HG03045 (cell line): ENCODE results near the gene NAV3.

Source experiments
- ATAC-seq: cut with Tn5 transposase; IDR thresholded peaks from one replicate; pipeline ENCODE4 v1.9.1; 2021; ENCODE audit warnings: mild to moderate bottlenecking, moderate library complexity; ENCODE audit not compliant: unreplicated experiment

NAV3 gene

GRCh38 chr12:78035901-78036606 is 205.4 kb downstream of the NAV3 start:
- no peak for ATAC-seq

DNA sequence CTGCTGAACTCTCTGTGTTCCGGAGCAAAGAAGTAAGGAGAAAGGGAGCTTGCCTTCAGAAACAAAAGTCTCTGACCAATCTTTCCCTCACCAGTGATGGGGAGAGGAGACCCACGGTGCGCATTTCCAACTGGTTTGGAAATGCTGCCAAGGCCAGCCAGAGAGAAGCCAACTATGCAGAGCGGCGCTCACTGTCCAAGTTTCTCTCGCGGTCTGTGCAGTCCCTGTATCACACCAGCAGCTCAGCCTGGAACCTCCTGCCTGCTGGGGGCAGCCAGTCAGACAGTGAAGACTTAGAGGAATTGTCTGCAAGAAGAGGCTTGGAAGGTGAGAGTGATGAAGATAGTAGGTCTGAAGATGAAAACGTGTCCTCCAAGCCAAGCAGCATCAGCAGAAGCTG is 206.2 kb downstream of the NAV3 start:
- ATAC-seq: no peak

DNA sequence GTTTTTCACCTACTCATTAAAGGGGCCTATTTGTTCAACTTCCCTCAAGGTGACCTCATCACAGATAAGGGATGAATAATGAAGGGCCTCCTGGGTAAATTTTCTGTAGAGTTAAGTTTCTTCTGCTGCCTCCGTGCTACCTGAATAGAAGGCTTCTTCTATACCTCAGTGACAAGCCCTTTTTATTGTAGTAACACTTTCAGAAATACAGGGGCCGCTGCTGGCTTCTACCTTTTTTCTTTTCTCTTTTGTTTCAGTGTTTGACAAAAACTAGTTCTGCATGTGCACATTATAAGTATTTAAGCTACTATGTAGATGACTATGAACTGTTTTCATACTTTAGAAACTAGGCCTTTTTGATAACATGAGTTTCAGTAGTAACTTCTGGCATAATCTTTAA is 207.0 kb downstream of the NAV3 start:
- no peak for ATAC-seq

DNA sequence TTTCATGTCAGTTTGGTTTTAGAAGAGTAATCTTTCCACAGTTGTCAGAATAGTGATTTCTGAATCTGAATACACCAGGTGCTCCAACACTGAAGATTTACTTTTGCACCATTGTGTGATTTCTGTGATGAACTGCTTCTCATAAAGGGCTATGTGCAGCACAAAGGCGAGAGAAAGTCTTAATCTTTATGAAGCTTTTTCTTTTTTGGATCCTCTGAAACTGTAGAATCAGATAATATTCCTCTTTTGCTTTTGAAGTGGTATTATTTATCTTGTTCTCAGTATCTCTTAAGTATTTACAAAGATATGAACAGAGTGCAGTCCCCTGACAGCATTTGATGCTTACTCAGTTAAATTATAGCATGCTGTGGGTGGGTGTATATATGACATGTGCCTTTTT is 207.8 kb downstream of the NAV3 start:
- ATAC-seq: no peak

GRCh38 chr12:78038986-78039385 is 208.3 kb downstream of the NAV3 start:
- no peak for ATAC-seq

DNA sequence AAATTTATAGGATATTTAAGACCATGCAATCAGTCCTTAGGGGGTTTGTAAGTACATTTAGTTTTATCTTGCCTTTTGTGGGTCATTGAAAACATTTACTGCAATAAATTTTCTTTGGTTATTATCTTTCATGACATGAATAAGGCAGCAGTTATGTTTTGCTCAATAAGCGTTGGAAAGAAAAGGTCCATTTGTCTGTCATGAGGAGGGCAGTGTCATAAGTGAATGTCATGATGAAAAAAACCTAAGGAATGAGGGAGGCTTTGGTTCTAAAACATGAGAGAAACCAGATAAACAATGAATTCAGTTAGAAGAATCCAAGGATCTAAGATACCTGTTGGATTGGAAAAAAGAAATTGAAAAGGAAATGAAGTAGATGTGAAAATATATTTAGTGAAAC is 209.4 kb downstream of the NAV3 start:
- no peak for ATAC-seq

DNA sequence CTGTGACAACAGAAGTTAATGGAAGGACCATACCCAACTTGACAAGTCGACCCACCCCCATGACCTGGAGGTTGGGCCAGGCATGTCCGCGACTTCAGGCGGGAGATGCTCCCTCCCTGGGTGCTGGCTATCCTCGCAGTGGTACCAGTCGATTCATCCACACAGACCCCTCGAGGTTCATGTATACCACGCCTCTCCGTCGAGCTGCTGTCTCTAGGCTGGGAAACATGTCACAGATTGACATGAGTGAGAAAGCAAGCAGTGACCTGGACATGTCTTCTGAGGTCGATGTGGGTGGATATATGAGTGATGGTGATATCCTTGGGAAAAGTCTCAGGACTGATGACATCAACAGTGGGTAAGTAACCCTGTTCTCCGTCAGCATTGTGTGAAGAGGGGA is 220.1 kb downstream of the NAV3 start:
- ATAC-seq: no peak

DNA sequence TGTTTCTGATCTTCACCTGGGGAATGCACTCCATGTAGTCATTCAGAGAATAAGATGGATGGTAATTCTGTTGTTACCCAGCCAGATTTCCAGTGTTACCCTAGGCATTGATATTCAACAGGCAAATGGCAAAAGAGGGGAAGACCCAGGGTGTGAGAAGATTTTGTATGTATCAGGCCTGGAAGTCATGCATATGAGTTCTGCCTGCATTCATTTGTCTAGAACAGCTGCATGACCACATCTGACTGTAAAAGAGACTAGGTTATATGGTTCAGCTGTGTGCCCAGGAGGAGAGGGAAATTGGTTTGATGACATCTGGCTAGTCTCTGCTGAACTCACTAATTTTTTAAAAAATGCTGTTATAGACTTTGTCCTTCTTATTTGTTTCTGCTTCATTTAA is 224.9 kb downstream of the NAV3 start:
- ATAC-seq: no peak

GRCh38 chr12:78057075-78057474 is 226.4 kb downstream of the NAV3 start:
- no peak for ATAC-seq

DNA sequence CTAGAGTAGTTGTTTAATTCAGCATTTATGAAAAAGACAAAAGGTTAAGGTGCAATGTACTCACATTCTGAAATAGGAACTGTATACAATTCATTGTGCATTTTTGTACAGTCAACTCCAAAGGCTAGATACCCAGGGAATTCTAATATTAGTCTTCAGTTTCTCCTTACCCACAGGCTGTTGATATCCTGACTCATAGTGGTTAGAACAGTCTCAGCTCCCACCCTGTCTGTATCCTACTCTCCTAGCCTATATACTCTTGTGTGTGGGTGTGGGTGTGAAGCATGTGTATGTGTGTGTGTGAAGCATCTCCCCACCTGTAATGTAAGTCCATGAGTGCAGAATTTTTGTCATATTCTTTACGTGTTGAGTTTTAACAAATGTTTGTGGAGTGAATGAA is 229.5 kb downstream of the NAV3 start:
- no peak for ATAC-seq

GRCh38 chr12:78062786-78063185 is 232.1 kb downstream of the NAV3 start:
- no peak for ATAC-seq

DNA sequence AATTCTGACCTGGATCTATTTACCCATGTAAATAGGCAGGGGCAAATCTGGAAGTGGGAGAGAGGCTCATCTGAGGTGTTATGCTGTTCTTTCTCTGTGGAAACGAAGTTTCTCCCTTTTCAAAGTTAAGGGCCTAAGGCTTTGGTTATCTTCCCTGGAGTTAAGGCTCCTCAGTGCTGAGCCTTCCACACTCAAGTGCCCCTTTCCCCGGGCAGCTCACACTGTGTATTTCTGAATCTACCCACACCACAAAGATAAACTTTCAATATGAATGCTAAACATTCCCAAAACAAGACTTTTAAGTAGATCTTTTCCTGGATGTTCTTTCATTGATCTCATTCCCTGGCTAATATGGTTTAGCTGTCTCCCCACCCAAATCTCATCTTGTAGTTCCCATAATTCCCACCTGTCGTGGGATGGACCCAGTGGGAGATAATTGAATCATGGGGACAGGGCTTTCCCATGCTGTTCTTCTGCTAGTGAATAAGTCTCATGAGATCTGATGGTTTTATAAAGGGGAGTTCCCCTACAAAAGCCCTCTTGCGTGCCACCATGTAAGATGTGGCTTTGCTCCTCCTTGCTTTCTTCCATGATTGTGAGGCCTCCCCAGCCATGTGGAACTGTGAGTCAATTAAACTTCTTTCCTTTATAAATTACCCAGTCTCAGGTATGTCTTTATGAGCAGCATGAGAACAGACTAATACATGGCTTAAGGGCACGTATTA is 251.1 kb downstream of the NAV3 start:
- ATAC-seq: no peak

GRCh38 chr12:78085542-78086182 is 255.0 kb downstream of the NAV3 start:
- ATAC-seq: no peak

- no peak for ATAC-seq
Measured at GRCh38 chr12:78086553-78087362, 256.1 kb downstream of the NAV3 start.

DNA sequence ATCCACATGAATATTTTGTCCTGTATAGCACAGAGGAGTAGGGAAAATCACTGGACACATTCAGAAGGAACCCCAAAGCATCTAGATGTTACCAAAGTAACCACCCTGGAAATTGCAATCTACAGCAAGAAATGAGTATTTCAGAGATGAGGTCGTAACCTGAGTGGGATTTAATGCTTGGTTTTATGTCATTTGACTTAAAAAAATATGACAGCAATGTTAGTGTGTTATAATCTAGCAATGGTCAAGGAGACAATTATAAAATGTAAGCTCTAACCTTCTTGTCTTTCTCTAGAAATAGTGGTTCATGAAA is 256.6 kb downstream of the NAV3 start:
- no peak for ATAC-seq

GRCh38 chr12:78088391-78088832 is 257.7 kb downstream of the NAV3 start:
- no peak for ATAC-seq

DNA sequence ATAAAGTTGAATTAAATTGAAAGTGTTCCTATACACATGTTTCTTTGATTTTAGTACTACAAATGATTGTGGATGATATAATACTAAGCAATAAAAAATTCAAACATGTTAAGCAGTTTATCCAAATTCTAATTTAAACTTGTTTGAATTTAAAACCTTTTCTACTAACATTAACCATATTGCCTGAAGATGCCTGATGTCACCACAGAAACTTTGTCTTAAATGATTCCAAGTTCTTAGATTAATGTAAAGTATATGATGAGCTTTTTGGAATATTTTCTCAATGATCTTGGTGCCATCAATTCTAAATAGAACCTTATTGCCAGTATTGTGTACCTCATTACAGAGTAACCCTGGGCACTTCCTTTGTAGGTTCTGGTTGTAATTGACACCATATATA is 259.6 kb downstream of the NAV3 start:
- ATAC-seq: no peak

DNA sequence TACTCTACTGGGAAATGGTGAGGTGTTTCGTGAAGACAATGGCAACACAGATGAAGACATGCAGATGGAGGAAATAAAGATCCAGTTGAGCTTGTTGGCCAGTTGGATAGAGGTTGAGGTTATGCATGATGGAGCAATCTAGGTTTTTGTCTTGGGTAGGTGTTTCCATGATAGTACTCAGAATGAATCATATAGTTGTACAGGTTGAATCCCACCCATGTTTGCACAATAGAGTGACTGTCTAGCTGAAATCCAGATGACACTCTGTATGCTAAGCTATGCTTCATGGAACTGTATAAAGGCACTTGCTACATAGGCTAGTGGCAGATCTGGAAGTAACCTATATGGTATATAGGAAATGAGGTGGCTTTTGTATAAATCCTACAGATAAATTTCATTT is 264.9 kb downstream of the NAV3 start:
- no peak for ATAC-seq

DNA sequence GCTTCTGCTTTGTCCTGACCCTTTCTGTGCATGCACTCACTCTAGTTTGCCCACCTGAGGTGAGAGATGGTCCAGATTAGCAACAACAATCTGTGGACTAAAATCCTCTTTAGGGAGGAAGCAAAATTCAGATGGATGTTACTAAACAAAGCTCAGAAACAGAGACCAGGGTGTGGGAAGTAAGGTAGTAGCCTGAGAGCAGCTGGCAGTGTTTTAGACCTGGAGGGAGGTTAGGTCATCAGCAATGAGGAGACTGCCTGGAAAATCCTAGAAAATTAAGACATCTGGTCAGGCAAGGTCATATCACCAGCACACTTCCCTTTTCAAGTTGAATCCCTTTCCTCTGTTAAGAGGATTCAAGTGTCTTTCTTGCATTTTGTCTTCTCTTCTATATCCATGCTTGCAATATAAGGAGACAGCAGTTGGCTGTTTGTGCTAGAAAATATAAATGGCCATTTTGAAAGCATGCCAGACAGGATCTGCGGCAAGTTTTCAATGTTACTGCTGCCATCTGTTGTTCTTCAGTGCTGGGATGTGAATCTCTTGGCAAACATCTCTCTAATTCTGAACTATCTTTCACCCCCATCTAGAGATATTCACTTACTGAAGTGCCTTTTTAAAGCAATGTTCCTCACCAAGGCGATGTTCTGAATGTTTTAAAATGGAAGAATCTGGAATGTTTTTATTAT is 266.4 kb downstream of the NAV3 start:
- ATAC-seq: no peak

- ATAC-seq: no peak
Measured at GRCh38 chr12:78099806-78100205, 269.1 kb downstream of the NAV3 start.
